ENCODE measurements around the gene ADAM12. TPM values are rescaled to one million over a fixed set of nuclear protein-coding genes. Genes with fewer than 3 reads are reported as not detected.

ADAM12 gene
- total RNA-seq, 2 experiments from 2014 or later: 1.3 TPM

GRCh38 chr10:126123466-126123865 lies 264.8 kb downstream of the ADAM12 start:
- ATAC-seq: no peak
- H3K27me3 Mint-ChIP-seq: no peaks in the 10 kb centered on the region

GRCh38 chr10:126122881-126123280 lies 265.4 kb downstream of the ADAM12 start:
- TF ChIP-seq CTCF (IDR thresholded peaks at IDR 0.05): no peak
- Mint-ChIP-seq H3K27me3 (no peaks in the 10 kb centered on the region), H3K4me3 (no peak overlapping the region), H3K27ac (no peak overlapping the region), H3K36me3 (ENCODE audit: low read depth) (no peaks in the 10 kb centered on the region), H3K4me1 (ENCODE audit: low read depth) (no peaks in the 10 kb centered on the region), H3K9me3 (peaks cover 1% of the 10 kb centered on the region)
- DNase-seq (no peak), ATAC-seq (no peak)
- CTCF ChIA-PET: no interaction called here
- POLR2A ChIA-PET: no interaction called here
- intact Hi-C loops (cut with micrococcal nuclease): no loop called here

More at GRCh38 chr10:126123466-126123865, 264.8 kb downstream of the ADAM12 start:
- Mint-ChIP-seq H3K9me3 (peaks cover 1% of the 10 kb centered on the region), H3K4me3 (no peak overlapping the region), H3K27ac (no peak overlapping the region), H3K4me1 (ENCODE audit: low read depth) (no peaks in the 10 kb centered on the region), H3K36me3 (ENCODE audit: low read depth) (no peaks in the 10 kb centered on the region)
- intact Hi-C loops (cut with micrococcal nuclease): no loop called here
- ChIA-PET CTCF (no interaction called here), POLR2A (no interaction called here)
- no peak for TF ChIP-seq CTCF (IDR thresholded peaks at IDR 0.05)
- no peak for DNase-seq

- Mint-ChIP-seq H3K36me3 (ENCODE audit: low read depth) (no peaks in the 10 kb centered on the region), H3K9me3 (no peaks in the 10 kb centered on the region), H3K4me1 (ENCODE audit: low read depth) (no peaks in the 10 kb centered on the region), H3K4me3 (no peak overlapping the region), H3K27ac (no peak overlapping the region), H3K27me3 (no peaks in the 10 kb centered on the region)
- DNase-seq (no peak), ATAC-seq (no peak)
- intact Hi-C loops (cut with micrococcal nuclease): no loop called here
- no peak for TF ChIP-seq CTCF (IDR thresholded peaks at IDR 0.05)
- CTCF ChIA-PET: no interaction called here
- POLR2A ChIA-PET: no interaction called here
These were observed 268.7 kb downstream of the ADAM12 start for GRCh38 chr10:126119599-126119998.

GRCh38 chr10:126118476-126118875 lies 269.8 kb downstream of the ADAM12 start:
- POLR2A ChIA-PET: no interaction called here
- no peak for DNase-seq
- H3K4me3 Mint-ChIP-seq: no peak overlapping the region
- no peak for TF ChIP-seq CTCF (IDR thresholded peaks at IDR 0.05)
- H3K36me3 Mint-ChIP-seq (ENCODE audit: low read depth): no peaks in the 10 kb centered on the region
- intact Hi-C loops (cut with micrococcal nuclease): no loop called here
- no peaks in the 10 kb centered on the region for H3K9me3 Mint-ChIP-seq
- no peaks in the 10 kb centered on the region for H3K4me1 Mint-ChIP-seq (ENCODE audit: low read depth)
- H3K27ac Mint-ChIP-seq: no peak overlapping the region
- CTCF ChIA-PET: no interaction called here
- ATAC-seq: no peak
- H3K27me3 Mint-ChIP-seq: no peaks in the 10 kb centered on the region

GRCh38 chr10:126117196-126117595 lies 271.1 kb downstream of the ADAM12 start:
- ATAC-seq: no peak

More at GRCh38 chr10:126117196-126117595, 271.1 kb downstream of the ADAM12 start:
- H3K9me3 Mint-ChIP-seq: no peaks in the 10 kb centered on the region
- no peak for TF ChIP-seq CTCF (IDR thresholded peaks at IDR 0.05)
- no peak overlapping the region for H3K4me3 Mint-ChIP-seq
- intact Hi-C loops (cut with micrococcal nuclease): no loop called here
- CTCF ChIA-PET: no interaction called here
- H3K4me1 Mint-ChIP-seq (ENCODE audit: low read depth): no peaks in the 10 kb centered on the region
- H3K27ac Mint-ChIP-seq: no peak overlapping the region
- POLR2A ChIA-PET: no interaction called here
- no peaks in the 10 kb centered on the region for H3K36me3 Mint-ChIP-seq (ENCODE audit: low read depth)
- H3K27me3 Mint-ChIP-seq: no peaks in the 10 kb centered on the region
- DNase-seq: no peak

Measured in activated CD8-positive, alpha-beta T cell treated with anti-CD3 and anti-CD28 coated beads for 36 hours (primary cell).